ENCODE measurements around the gene FLNB. TPM values are rescaled to one million over a fixed set of nuclear protein-coding genes. Genes with fewer than 3 reads are reported as not detected.

FLNB gene
- total and polyA plus RNA-seq, 2 of the 8 experiments (the other 6 are each of a cell fraction or from before 2014, with no cell fraction given) = 72.3 to 118 TPM

DNA sequence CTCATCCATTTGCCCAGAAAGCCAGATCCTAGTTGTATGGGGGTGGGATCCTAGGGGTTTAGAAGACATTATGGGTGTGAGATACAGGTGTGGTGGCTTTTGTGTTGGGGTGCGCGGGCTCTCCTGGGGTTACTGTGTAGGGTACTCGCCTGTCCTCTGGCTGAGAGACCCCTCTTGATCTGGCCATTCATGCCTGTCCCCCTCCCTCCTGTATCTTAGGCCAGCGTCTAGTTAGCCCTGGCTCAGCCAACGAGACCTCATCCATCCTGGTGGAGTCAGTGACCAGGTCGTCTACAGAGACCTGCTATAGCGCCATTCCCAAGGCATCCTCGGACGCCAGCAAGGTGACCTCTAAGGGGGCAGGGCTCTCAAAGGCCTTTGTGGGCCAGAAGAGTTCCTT is 161.1 kb downstream of the FLNB start:
- no peak overlapping the region for H3K27ac ChIP-seq (ENCODE audit: low read depth, low read length)
- H4K8ac ChIP-seq (ENCODE audit: extremely low read depth, insufficient read depth, low read length) = no peak overlapping the region
- ChIA-PET POLR2A (ENCODE audit: partially characterized antibody) (no interaction called here), CTCF (ENCODE audit: partially characterized antibody) (no interaction called here)
- H2BK20ac ChIP-seq (ENCODE audit: low read length) = no peak overlapping the region
- H3K4ac ChIP-seq (replicated peaks; ENCODE audit: insufficient read length, low read depth, low read length) = no peak overlapping the region
- no peak overlapping the region for H3K18ac ChIP-seq (ENCODE audit: extremely low read depth, low read length)
- H4K91ac ChIP-seq (replicated peaks; ENCODE audit: insufficient read length, low read length) = no peak overlapping the region
- H2AFZ ChIP-seq (ENCODE audit: low read length) = no peak overlapping the region
- H3K9ac ChIP-seq (replicated peaks in 1 of 4; ENCODE audit: extremely low read depth in 1 of 4, low read depth in 3 of 4, low read length in 3 of 4) = 0 out of 7 replicates have a peak overlapping the region, but pooled peaks of 1 of the 4 experiments have one; percentile 42
- no peaks in the 10 kb centered on the region for H3K27me3 ChIP-seq (replicated peaks in 1 of 4; ENCODE audit: control insufficient read depth in 3 of 4, extremely low read depth in 1 of 4, insufficient read depth in 3 of 4, low read length in 3 of 4)
- H3K56ac ChIP-seq (replicated peaks; ENCODE audit: insufficient read length, low read depth, low read length) = no peak overlapping the region
- no peak overlapping the region for H3K23ac ChIP-seq (ENCODE audit: insufficient read length)
- no peaks in the 10 kb centered on the region for H3K79me2 ChIP-seq (ENCODE audit: control insufficient read depth in 1 of 2, insufficient read depth in 2 of 2, low read length in 2 of 2)
- H3K4me1 ChIP-seq (replicated peaks in 1 of 4; ENCODE audit: control insufficient read depth in 3 of 4, insufficient read depth in 4 of 4, low read length in 3 of 4) = peaks cover 0 to 17% (median 11%) of the 10 kb centered on the region in 4 experiments; a peak in 5 of 7 replicates
- no peaks in the 10 kb centered on the region; the same call in 1 of the 2 replicates for H3K79me1 ChIP-seq (ENCODE audit: low read depth, low read length)
- H2BK15ac ChIP-seq (ENCODE audit: low read length) = no peak overlapping the region
- no peak overlapping the region for H2BK12ac ChIP-seq (ENCODE audit: low read depth, low read length)
- H3K4me2 ChIP-seq (ENCODE audit: insufficient read depth in 1 of 2, low read depth in 2 of 2, low read length in 2 of 2) = no peak overlapping the region
- peaks cover 0 to 6% of the 10 kb centered on the region in 2 experiments for H4K20me1 ChIP-seq (replicated peaks in 1 of 2; ENCODE audit: control insufficient read depth in 1 of 2, insufficient read depth in 2 of 2, low read length in 2 of 2)
- H4K5ac ChIP-seq (ENCODE audit: insufficient read length, low read depth, low read length) = no peak overlapping the region
- no peak overlapping the region for H3K14ac ChIP-seq (ENCODE audit: insufficient read length)
- TF ChIP-seq SIRT6 (IDR thresholded peaks at IDR 0.05; ENCODE audit: low read length) = no peak
- TF ChIP-seq, protein P1, sequence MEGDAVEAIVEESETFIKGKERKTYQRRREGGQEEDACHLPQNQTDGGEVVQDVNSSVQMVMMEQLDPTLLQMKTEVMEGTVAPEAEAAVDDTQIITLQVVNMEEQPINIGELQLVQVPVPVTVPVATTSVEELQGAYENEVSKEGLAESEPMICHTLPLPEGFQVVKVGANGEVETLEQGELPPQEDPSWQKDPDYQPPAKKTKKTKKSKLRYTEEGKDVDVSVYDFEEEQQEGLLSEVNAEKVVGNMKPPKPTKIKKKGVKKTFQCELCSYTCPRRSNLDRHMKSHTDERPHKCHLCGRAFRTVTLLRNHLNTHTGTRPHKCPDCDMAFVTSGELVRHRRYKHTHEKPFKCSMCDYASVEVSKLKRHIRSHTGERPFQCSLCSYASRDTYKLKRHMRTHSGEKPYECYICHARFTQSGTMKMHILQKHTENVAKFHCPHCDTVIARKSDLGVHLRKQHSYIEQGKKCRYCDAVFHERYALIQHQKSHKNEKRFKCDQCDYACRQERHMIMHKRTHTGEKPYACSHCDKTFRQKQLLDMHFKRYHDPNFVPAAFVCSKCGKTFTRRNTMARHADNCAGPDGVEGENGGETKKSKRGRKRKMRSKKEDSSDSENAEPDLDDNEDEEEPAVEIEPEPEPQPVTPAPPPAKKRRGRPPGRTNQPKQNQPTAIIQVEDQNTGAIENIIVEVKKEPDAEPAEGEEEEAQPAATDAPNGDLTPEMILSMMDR (IDR thresholded peaks at IDR 0.05; ENCODE audit: control extremely low read depth in 1 of 3, insufficient read depth in 1 of 3, low read depth in 1 of 3, low read length in 3 of 3) = no peak
- TF ChIP-seq EGR1 (IDR thresholded peaks at IDR 0.05; ENCODE audit: borderline replicate concordance, low read depth, low read length) = no peak
- no peak for TF ChIP-seq CTBP2 (IDR thresholded peaks at IDR 0.05; ENCODE audit: borderline replicate concordance, insufficient read depth, insufficient read length, low read length)
- TF ChIP-seq GTF2F1 (IDR thresholded peaks at IDR 0.05; ENCODE audit: borderline replicate concordance, low read depth, low read length) = no peak
- no peak for TF ChIP-seq CBX8 (IDR thresholded peaks at IDR 0.05; ENCODE audit: borderline replicate concordance, low read depth, low read length)
- TF ChIP-seq SP1 (IDR thresholded peaks at IDR 0.05; ENCODE audit: low read depth, low read length) = no peak
- no peak overlapping the region for H3K4me3 ChIP-seq (ENCODE audit: extremely low read depth in 1 of 4, insufficient read depth in 2 of 4, low read depth in 3 of 4, low read length in 4 of 4)
- no peaks in the 10 kb centered on the region for H3K23me2 ChIP-seq (ENCODE audit: low read depth, low read length)
- WGBS, 2 experiments (ENCODE audit: extremely low coverage in 1 of 2, insufficient coverage in 1 of 2, insufficient read length in 1 of 2, insufficient replicate concordance in 2 of 2, low coverage in 1 of 2, low lambda C conversion rate in 2 of 2, missing lambda C conversion rate in 1 of 2) = 95% methylated on average over 6 of the region's 9 CpGs; no CpG with 5 or more reads in 1 of the 2 experiments
- no peak overlapping the region for H2AK5ac ChIP-seq (ENCODE audit: low read depth, low read length)
- no peaks in the 10 kb centered on the region for H3K9me3 ChIP-seq (ENCODE audit: insufficient read depth in 2 of 2, low read depth in 1 of 2, low read length in 1 of 2)
- H3K36me3 ChIP-seq (ENCODE audit: control insufficient read depth in 2 of 4, insufficient read depth in 4 of 4, low read length in 3 of 4) = peaks cover 2 to 24% (median 10%) of the 10 kb centered on the region in 4 experiments; a peak in 7 of 8 replicates
- no peak overlapping the region for H2BK5ac ChIP-seq (ENCODE audit: low read depth, low read length)
- no peak overlapping the region for H2BK120ac ChIP-seq (replicated peaks; ENCODE audit: low read depth, low read length)
- DNase-seq (ENCODE audit: low read depth in 1 of 2, low spot score in 2 of 2) (no peak), FAIRE-seq (no peak)
